Cerebellar cortex (tissue), 1 donor: ENCODE data around the gene IGF2BP3.

Experiments used
- DNase-seq: peaks from one replicate; pipeline ENCODE4 v3.0.0-alpha.2; 2015; ENCODE audit warnings: low spot score

Gene IGF2BP3

GRCh38 chr7:23377134-23377533 lies 93.2 kb downstream of the IGF2BP3 start:
- DNase-seq: no peak

DNA sequence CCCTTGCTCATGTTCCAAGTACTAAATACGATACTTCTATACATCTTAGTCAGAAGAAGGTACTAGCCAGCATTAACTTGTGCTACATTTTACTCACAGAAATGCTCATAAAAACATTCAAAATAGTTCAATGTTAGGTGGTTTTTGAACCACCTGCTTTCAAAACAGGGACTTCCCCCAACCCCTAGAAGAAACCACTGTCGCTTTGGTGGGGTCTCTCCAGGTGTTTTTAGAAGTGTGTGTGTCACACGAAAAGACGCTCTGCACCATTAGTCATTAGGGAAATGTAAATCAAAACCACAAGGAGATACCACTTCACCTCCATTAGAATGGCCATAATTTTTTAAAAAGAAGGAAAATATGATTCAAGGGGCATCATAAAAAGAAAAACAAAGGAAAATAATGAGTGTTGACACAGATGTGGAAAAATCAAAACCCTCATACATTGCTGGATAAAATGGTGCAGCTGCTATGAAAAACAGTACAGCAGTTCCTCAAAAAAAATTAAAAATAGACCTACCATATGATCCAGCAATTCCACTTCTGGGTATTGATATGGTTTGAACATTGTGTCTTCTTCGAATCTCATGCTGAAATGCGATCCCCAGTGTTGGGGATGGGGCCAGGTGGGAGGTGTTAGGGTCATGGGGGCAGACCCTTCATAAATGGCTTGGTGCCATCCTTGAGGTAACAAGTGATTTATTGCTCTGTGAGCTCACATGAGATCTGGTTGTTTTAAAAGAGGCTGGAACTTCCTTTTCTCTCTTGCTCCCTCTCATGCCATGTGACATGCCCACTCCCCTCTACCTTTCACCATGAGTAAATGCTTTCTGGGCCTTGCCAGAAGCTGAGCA lies 96.9 kb downstream of the IGF2BP3 start:
- no peak for DNase-seq

DNA sequence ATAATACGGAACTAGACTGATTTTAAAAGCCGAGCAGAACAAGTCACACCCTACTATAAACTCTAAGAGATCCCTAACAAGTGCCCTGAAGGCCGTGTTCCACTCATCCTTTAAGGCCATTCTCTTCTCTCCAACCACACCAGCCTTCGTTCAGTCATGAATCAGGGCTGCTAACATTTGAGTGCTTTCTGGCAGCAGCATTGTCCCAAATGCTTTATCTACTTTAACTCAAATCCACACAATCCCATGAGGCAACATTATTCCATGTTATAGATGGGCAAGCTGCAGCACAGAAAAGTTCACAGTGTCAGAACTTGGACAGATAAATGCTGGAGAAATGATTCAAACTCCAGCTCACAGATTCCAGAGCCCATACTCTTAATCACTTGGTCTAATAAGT lies 97.7 kb downstream of the IGF2BP3 start:
- no peak for DNase-seq

GRCh38 chr7:23371654-23372053 lies 98.6 kb downstream of the IGF2BP3 start:
- DNase-seq: no peak

- DNase-seq: no peak
These were observed 100.4 kb downstream of the IGF2BP3 start for GRCh38 chr7:23369695-23370404.

GRCh38 chr7:23369100-23369499 lies 101.2 kb downstream of the IGF2BP3 start:
- no peak for DNase-seq

GRCh38 chr7:23358152-23358674 lies 112.1 kb downstream of the IGF2BP3 start:
- no peak for DNase-seq

- peak; percentile 19 for DNase-seq
These were observed 112.8 kb downstream of the IGF2BP3 start for GRCh38 chr7:23357190-23358093.

- DNase-seq: no peak
These were observed 113.6 kb downstream of the IGF2BP3 start for GRCh38 chr7:23356726-23357125.

DNA sequence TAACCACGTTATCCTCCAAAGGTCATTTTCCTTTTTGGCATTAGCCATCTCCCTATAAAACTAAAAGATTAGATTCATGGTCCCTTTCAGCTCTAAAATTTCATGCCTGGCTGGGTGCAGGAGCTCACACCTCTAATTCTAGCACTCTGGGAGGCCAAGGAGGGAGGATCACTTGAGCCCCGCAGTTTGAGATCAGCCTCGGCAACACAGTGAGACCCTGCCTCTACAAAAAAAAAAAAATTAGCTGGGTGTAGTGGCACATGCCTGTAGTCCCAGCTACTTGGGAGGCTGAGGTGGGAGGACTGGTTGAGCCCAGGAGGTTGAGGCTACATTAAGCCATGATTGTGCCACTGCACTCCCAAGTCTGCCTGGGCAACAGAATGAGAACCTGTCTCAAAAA lies 114.1 kb downstream of the IGF2BP3 start:
- DNase-seq: no peak

DNA sequence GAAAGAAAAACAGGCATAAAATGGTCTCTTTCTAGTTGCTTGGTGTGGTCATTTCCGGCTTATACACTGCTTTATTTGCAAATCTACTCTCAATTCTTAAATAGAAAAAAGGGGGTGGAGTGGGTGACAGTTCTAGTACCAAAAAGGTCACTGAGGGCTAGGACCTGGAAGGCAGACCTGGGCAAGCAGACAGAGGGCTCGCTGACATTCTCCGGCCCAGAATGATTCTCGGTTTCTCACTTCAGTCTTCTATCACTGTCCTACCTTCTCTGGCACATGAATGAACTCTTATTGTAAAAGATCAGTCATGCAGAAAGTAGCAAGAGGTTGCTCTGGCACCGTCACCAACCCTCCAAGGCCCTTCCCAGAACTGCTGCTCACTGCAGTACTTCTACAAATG lies 117.1 kb downstream of the IGF2BP3 start:
- no peak for DNase-seq

DNA sequence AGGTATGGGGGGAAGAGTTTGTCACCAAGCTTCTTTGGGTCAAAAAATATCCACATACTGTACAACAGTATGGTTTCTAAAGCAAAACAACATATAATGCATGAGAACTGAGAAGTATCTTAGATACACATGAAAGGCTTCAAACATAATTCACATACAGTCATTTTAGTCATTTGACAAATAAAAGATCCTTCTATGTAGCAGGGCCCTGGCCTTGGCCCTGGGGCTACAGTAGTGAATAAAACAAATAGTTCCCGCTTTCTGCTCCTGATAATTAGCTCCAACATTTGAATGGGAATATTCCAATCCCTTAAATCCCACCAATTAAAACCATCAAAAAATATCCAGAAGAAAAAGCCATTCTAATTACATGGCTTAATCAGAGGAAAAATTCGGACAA lies 119.8 kb downstream of the IGF2BP3 start:
- DNase-seq: no peak

GRCh38 chr7:23349484-23350157 lies 120.7 kb downstream of the IGF2BP3 start:
- DNase-seq: no peak

- no peak for DNase-seq
These were observed 122.6 kb downstream of the IGF2BP3 start for GRCh38 chr7:23347682-23348180.

GRCh38 chr7:23347033-23347681 lies 123.1 kb downstream of the IGF2BP3 start:
- no peak for DNase-seq

DNA sequence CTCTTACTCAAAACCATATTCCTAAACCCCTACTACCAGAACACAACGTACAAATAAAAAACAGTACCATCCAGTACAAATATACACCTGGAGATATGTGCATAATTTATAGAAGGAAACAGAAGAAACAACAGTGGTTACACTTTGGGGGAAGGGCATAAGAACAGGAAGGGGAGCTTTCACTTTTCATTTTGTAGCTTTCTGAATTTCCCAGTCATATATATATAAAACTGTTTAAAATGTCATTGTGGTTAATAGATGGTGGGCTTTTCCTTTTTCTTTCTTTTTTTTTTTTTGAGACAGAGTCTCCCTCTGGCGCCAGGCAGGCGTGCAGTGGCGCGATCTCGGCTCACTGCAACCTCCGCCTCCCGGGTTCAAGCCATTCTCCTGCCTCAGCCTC lies 124.0 kb downstream of the IGF2BP3 start:
- no peak for DNase-seq

DNA sequence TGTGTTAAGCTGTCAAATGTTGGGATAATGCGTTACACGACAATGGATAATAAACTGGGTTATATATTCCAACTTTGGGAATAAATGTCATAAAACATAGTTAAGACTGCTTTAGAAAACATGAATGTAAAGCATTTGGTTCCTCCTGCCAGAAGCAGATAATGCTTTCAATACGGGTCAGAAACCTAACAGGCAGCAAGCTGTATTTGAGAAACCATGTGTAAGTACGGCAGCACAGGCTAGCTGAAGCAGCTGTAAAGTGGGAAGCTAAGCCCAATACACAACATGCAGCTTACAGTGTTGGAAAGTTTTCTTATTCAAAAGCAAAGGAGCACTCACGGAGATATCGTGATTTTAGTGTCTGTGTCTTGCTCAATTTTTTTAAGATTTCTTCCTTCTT lies 124.7 kb downstream of the IGF2BP3 start:
- DNase-seq: no peak

DNA sequence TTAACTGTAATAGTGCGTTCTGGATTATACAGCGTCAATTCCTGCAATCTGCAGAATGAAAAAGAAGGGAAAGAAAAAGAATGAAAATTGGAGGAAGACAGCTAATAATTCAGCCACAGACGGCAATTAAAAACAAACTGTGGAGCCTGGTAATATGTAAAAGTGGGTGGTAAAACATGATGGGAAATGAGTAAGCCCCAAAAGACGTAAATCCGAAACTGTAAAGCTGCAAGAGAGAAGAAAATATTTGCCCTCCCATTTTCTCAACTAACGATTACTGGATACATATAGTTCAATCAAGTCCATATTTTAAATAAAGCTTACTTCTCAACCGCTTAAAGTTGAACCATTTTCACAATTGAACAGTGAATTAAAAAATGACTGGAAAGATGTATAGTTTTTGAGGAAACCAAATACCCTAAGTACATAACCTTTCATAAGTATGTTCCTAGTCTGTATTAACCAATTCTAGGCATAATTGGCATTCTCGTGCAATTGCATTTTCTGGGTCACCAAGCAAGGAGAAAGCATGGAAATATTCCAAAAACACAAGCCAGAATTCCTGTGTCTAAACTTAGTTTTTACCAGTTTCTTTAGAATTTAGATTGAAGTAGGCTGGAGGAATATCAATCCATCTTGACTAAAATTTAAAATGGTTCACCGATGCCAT lies 126.3 kb downstream of the IGF2BP3 start:
- DNase-seq: no peak

DNA sequence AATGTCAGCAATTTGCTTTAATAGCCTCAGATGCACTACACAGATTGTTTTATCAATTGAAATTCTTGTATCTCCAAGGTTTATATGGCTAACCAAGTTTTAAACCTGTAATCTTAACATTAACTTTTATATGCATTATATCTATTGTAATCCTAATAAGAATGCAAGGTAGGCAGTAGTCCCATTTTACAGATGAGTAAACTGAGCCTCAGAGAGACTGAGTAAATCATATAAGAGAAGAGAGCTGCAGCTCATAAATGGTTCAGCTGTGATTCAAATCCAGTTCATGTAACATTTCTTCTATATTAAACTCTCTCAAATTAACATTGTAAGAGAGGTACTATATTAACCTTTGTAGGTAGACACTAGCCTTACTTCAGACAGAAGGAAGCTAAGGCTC lies 127.2 kb downstream of the IGF2BP3 start:
- no peak for DNase-seq
